Neural progenitor cell (in vitro differentiated cells): Measurements from ENCODE around the gene LHFPL2. TPM values are rescaled to one million over a fixed set of nuclear protein-coding genes. Genes with fewer than 3 reads are reported as not detected.

Source experiments
- DNase-seq: peaks from one replicate; pipeline ENCODE4 v3.0.0-alpha.2; 2016; ENCODE audit warnings: low spot score
- H2AFZ ChIP-seq: fragments of 200-600 bp; sonication (generic); replicated peaks from 2 replicates; pipeline ENCODE4 v1.6.1; 2016; ENCODE audit warnings: antibody characterized with exemption
- H3F3A ChIP-seq: fragments of 200-600 bp; sonication (generic); 2 replicates; pipeline ENCODE4 v1.6.1; 2016; ENCODE audit warnings: antibody characterized with exemption, low read depth
- H3K27ac ChIP-seq: fragments of 200-600 bp; sonication (generic); 2 replicates; pipeline ENCODE4 v1.5.1; 2016; ENCODE audit warnings: mild to moderate bottlenecking
- H3K27me3 ChIP-seq: fragments of 200-600 bp; sonication (generic); 2 replicates; pipeline ENCODE4 v1.6.1; 2016; ENCODE audit warnings: mild to moderate bottlenecking, moderate library complexity
- H3K36me3 ChIP-seq: fragments of 200-600 bp; sonication (generic); 2 replicates; pipeline ENCODE4 v1.5.1; 2016
- H3K4me1 ChIP-seq: fragments of 200-600 bp; sonication (generic); 2 replicates; pipeline ENCODE4 v1.6.1; 2016; ENCODE audit warnings: mixed run types
- H3K4me2 ChIP-seq: fragments of 200-600 bp; sonication (generic); 2 replicates; pipeline ENCODE4 v1.6.1; 2016
- H3K4me3 ChIP-seq: fragments of 200-600 bp; sonication (generic); 2 replicates; pipeline ENCODE4 v1.5.1; 2016
- H3K79me2 ChIP-seq: fragments of 200-600 bp; sonication (generic); 2 replicates; pipeline ENCODE4 v1.6.1; 2016; ENCODE audit warnings: low read depth
- H3K9ac ChIP-seq: fragments of 200-600 bp; sonication (generic); 2 replicates; pipeline ENCODE4 v1.6.1; 2016
- H3K9me3 ChIP-seq: fragments of 200-600 bp; sonication (generic); 2 replicates; pipeline ENCODE4 v1.5.1; 2016; ENCODE audit warnings: low read depth
- H4K20me1 ChIP-seq: fragments of 200-600 bp; sonication (generic); 2 replicates; pipeline ENCODE4 v1.6.1; 2016; ENCODE audit warnings: low read depth
- H3K27ac Mint-ChIP-seq: 3 replicates; pipeline ENCODE4 v1.8.0; 2021; ENCODE audit warnings: mixed read lengths
- H3K27me3 Mint-ChIP-seq: 2 replicates; pipeline ENCODE4 v1.8.0; 2022; ENCODE audit warnings: low read depth, mild to moderate bottlenecking, inconsistent platforms, moderate library complexity, mixed read lengths; ENCODE audit not compliant: insufficient read depth
- H3K36me3 Mint-ChIP-seq: 3 replicates; pipeline ENCODE4 v1.8.0; 2021; ENCODE audit warnings: mixed read lengths
- H3K4me1 Mint-ChIP-seq: 3 replicates; pipeline ENCODE4 v1.8.0; 2021; ENCODE audit warnings: mixed read lengths
- H3K4me3 Mint-ChIP-seq: 3 replicates; pipeline ENCODE4 v1.8.0; 2021; ENCODE audit warnings: mild to moderate bottlenecking, moderate library complexity, mixed read lengths
- H3K9me3 Mint-ChIP-seq: 3 replicates; pipeline ENCODE4 v1.8.0; 2020; ENCODE audit warnings: mixed read lengths
- EZH2 ChIP-seq: fragments of 200-600 bp; sonication (generic); IDR thresholded peaks from 2 replicates; pipeline ENCODE4 v1.6.1; 2017; ENCODE audit warnings: antibody characterized with exemption, mild to moderate bottlenecking, moderate library complexity
- EZH2phosphoT487 ChIP-seq: fragments of 200-600 bp; sonication (generic); IDR thresholded peaks from 2 replicates; pipeline ENCODE4 v1.6.1; 2017; ENCODE audit warnings: antibody characterized with exemption
- total RNA-seq: library from RNA; depleted of rRNA; stranded (reverse); fragments of >200 nt; gene quantifications from 2 replicates; pipeline ENCODE4 v1.2.3, GENCODE V29; 2015; ENCODE audit warnings: low replicate concordance
- TF ChIP-seq, protein P1 (sequence below): fragments of 200-600 bp; sonication (generic); IDR thresholded peaks from 2 replicates; pipeline ENCODE4 v1.5.1; 2017; ENCODE audit warnings: antibody characterized with exemption, mild to moderate bottlenecking

The LHFPL2 gene
- total RNA-seq, 1 donor from 2014 or later: 21.1 TPM

DNA sequence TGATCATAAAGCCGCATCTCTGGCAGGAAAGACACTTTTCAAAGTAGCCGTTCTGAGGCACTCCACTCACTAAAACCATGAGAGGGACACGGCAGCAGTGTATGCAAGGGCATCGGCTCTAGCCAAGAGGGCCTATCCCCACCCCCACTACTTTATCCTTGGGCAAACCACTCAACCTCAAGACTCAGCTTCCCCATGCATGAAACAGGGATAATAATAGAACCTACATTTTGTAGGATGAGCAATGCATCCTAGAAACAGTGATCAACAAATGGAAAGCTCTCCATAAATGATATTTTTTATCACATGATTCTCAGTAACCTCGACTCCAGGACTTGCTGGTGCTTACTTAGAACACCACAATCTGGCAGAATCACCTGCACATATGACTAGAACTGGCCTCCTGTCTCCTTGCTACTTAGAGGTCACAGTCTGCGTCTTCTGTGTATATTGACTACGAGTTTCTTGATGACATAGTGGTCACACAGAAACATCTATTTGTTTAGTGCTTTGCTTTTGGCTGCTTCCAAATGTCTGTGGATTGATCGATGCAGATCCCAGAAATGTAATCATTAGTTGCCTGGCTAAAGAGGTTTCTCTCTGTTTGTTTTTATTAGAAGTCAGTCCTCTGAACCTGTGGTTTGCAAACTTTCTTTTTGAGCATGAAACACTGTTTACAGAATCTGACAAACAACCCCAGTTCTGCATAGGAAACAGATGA, 102.1 kb downstream of the LHFPL2 start:
- Mint-ChIP-seq H3K4me3 (no peak overlapping the region), H3K27me3 (peaks cover 2% of the 10 kb centered on the region), H3K36me3 (peaks cover 13% of the 10 kb centered on the region), H3K27ac (no peak overlapping the region), H3K4me1 (peaks cover 25% of the 10 kb centered on the region), H3K9me3 (peaks cover 9% of the 10 kb centered on the region)
- no peaks in the 10 kb centered on the region for H3F3A ChIP-seq
- H3K79me2 ChIP-seq: no peaks in the 10 kb centered on the region
- no peak overlapping the region for H3K4me3 ChIP-seq
- H3K9me3 ChIP-seq: no peaks in the 10 kb centered on the region
- peaks cover 12% of the 10 kb centered on the region for H3K4me1 ChIP-seq
- H3K27ac ChIP-seq: no peak overlapping the region
- no peaks in the 10 kb centered on the region for H3K27me3 ChIP-seq
- H3K9ac ChIP-seq: no peak overlapping the region
- H4K20me1 ChIP-seq: no peaks in the 10 kb centered on the region
- no peak for DNase-seq
- no peak for TF ChIP-seq EZH2
- TF ChIP-seq, protein P1, sequence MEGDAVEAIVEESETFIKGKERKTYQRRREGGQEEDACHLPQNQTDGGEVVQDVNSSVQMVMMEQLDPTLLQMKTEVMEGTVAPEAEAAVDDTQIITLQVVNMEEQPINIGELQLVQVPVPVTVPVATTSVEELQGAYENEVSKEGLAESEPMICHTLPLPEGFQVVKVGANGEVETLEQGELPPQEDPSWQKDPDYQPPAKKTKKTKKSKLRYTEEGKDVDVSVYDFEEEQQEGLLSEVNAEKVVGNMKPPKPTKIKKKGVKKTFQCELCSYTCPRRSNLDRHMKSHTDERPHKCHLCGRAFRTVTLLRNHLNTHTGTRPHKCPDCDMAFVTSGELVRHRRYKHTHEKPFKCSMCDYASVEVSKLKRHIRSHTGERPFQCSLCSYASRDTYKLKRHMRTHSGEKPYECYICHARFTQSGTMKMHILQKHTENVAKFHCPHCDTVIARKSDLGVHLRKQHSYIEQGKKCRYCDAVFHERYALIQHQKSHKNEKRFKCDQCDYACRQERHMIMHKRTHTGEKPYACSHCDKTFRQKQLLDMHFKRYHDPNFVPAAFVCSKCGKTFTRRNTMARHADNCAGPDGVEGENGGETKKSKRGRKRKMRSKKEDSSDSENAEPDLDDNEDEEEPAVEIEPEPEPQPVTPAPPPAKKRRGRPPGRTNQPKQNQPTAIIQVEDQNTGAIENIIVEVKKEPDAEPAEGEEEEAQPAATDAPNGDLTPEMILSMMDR: no peak
- TF ChIP-seq EZH2phosphoT487: no peak
- H3K4me2 ChIP-seq: no peak overlapping the region
- no peaks in the 10 kb centered on the region for H3K36me3 ChIP-seq
- no peak overlapping the region for H2AFZ ChIP-seq

DNA sequence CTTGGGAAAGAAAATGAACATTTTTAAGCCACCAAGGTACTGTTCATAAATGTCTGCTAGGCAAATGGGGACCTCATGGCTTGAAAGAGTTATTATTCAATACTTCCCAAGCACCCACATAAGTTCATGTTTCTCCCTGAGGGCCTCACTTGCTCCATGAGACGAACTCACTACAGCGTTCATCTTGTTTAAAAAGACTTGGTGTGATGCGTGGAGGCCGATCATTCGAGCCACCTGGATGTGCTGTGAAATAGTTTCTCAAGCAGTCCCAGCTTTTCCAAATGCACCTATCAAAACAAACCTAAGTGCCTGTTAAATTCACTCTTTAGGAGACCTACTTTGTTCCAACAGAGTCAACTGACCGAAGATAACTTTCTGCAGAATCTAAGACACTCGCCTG, 103.2 kb downstream of the LHFPL2 start:
- no peaks in the 10 kb centered on the region for H3K36me3 ChIP-seq
- no peaks in the 10 kb centered on the region for H3K9me3 ChIP-seq
- Mint-ChIP-seq H3K36me3 (peaks cover 13% of the 10 kb centered on the region), H3K27ac (no peak overlapping the region), H3K4me3 (no peak overlapping the region), H3K9me3 (peaks cover 9% of the 10 kb centered on the region), H3K4me1 (peaks cover 33% of the 10 kb centered on the region), H3K27me3 (peaks cover 2% of the 10 kb centered on the region)
- H3K9ac ChIP-seq: no peak overlapping the region
- TF ChIP-seq EZH2phosphoT487 (no peak), EZH2 (no peak)
- TF ChIP-seq, protein P1: no peak
- H3K4me2 ChIP-seq: no peak overlapping the region
- no peaks in the 10 kb centered on the region for H3K27me3 ChIP-seq
- H2AFZ ChIP-seq: no peak overlapping the region
- no peaks in the 10 kb centered on the region for H4K20me1 ChIP-seq
- DNase-seq: no peak
- peaks cover 22% of the 10 kb centered on the region for H3K4me1 ChIP-seq
- H3K79me2 ChIP-seq: no peaks in the 10 kb centered on the region
- no peak overlapping the region for H3K4me3 ChIP-seq
- H3F3A ChIP-seq: no peaks in the 10 kb centered on the region
- H3K27ac ChIP-seq: no peak overlapping the region

DNA sequence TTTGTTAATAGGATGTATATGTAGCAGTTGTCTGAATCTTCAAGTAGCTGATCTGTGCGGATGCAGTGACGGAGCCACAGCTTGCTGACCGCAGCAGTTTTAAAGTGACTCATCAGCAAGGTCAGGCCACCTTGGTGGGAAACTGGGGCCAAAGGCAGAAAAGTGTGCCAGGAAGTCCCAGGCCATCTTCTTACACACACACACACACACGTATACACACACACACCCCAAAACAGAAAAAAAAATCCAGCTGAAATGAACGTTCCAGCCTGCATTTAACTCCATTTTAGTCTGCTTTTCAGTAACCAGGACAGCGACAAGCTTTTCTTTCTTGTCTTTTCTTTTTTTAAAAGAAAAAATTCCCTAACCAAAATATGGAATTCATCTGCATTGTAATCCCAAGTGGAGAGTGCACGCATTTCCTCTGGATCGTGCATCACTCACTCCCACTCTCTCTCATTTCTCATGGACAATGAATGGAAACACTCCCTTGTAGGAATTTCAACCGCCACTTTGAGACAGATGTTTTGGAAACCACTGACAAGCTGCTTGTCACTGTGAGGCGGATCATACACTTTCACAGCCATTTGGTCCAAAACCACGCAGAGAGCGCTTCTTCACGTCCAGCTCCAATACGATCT, 103.9 kb downstream of the LHFPL2 start:
- H3K27me3 ChIP-seq: no peaks in the 10 kb centered on the region
- H3K4me2 ChIP-seq: no peak overlapping the region
- no peaks in the 10 kb centered on the region for H4K20me1 ChIP-seq
- peak overlapping the region; percentile 72 for H3K27ac Mint-ChIP-seq
- H3F3A ChIP-seq: no peaks in the 10 kb centered on the region
- peaks cover 6% of the 10 kb centered on the region for H3K9me3 Mint-ChIP-seq
- H3K36me3 Mint-ChIP-seq: peaks cover 9% of the 10 kb centered on the region
- no peaks in the 10 kb centered on the region for H3K36me3 ChIP-seq
- H3K4me3 Mint-ChIP-seq: no peak overlapping the region
- no peak for DNase-seq
- H3K4me1 ChIP-seq: peaks cover 23% of the 10 kb centered on the region
- H3K27me3 Mint-ChIP-seq: peaks cover 2% of the 10 kb centered on the region
- H3K79me2 ChIP-seq: no peaks in the 10 kb centered on the region
- no peak overlapping the region for H3K4me3 ChIP-seq
- TF ChIP-seq, protein P1: no peak
- no peak for TF ChIP-seq EZH2phosphoT487
- no peak for TF ChIP-seq EZH2
- no peaks in the 10 kb centered on the region for H3K9me3 ChIP-seq
- H2AFZ ChIP-seq: no peak overlapping the region
- H3K4me1 Mint-ChIP-seq: peaks cover 39% of the 10 kb centered on the region
- H3K9ac ChIP-seq: no peak overlapping the region
- no peak overlapping the region for H3K27ac ChIP-seq
